HG02852 (cell line): ENCODE results near the gene OR2L3.
A peak's percentile ranks its signal among the peaks of the same experiment; 100 is the strongest.
"Not testable (repeated sequence)": the region's sequence is repeated elsewhere in the genome, so short reads cannot be mapped to it uniquely, and the experiment has no call there.

ENCODE experiments used
- ATAC-seq: cut with Tn5 transposase; IDR thresholded peaks from one replicate; pipeline ENCODE4 v1.9.1; 2021; ENCODE audit warnings: mild to moderate bottlenecking, moderate library complexity; ENCODE audit not compliant: unreplicated experiment

Gene OR2L3, protein sequence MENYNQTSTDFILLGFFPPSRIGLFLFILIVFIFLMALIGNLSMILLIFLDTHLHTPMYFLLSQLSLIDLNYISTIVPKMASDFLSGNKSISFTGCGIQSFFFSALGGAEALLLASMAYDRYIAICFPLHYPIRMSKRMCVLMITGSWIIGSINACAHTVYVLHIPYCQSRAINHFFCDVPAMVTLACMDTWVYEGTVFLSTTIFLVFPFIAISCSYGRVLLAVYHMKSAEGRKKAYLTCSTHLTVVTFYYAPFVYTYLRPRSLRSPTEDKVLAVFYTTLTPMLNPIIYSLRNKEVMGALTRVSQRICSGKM

DNA sequence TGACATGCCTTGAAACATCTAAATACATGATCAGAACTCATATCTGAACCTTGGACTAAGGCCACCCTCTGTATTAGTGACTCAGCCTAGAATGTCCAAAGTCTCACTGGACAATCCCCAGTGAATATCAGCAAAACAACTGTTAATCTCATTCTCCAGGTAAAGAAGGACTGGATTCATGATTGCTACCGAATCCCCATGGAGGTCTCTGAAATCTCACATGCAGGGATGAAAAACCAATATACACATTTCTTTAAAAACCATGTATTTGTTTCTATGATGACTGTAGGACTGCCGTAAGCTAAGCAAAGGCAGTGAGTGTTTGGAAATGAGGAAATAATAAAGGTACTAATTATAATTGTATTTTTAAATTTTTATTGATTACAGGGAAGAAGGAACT, at the start of gene OR2L3:
TSS of gene OR2L3 (plus strand) at position 301 of the 400 bp plus-strand sequence. CDS start 13,846 bp downstream, outside the sequence.
- no peak for ATAC-seq

DNA sequence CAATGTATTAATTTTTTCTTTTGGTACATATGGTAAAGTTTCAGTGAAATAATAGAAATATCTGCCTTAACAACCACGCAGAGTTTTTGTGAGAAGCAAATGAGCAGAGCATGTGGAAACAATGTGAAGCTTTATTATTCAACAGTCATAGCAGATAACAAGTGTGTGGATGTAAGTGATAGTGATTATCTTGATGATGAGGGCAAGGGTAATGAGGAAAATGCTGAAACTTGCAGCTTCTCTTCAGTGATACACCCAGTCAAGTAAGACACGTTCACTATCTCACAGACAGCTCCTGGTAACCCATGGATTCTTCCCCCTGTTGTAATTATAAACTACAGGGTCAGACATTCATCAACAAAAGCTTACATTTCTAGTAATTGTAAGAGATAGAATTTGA, 47.8 kb upstream of the OR2L3 start:
- ATAC-seq, result no peak

DNA sequence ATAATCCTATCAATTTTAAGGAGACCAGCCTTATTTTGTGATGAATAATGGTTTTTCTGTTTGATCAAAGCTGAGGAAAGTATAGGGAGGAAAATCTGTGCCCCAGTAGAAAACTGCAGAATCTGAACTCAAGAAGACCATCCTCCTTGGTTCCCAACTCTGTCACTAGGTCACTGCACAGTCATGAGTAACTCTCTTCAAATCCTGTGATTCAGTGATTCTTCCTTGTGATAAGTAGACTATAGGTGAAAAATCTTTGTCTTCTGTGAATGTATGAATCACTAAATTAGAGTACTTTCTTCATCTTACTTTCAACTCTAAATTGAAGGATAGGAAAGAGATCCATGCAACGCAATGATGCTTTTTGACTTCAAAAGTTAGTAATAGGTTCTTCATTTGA, 46.5 kb upstream of the OR2L3 start:
- ATAC-seq, result no peak

DNA sequence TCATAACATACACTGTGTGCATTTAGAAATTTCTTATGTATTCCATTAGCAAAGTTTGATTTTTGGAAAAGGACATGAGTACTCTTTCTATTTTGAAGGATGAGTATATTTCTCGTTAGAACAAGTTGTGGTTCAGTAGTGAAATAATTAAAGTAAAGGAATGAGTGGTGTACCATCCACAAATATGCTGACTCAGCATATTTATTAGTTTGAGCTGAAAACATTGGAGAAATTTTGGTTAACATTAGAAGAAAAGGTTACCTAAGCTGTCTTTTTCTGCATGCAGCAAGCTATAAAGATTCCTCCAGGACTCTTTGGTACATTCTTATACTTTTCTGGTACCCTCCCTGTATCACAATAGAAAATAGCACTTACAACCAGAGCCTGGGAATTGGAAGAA, 38.9 kb upstream of the OR2L3 start:
- no peak for ATAC-seq

DNA sequence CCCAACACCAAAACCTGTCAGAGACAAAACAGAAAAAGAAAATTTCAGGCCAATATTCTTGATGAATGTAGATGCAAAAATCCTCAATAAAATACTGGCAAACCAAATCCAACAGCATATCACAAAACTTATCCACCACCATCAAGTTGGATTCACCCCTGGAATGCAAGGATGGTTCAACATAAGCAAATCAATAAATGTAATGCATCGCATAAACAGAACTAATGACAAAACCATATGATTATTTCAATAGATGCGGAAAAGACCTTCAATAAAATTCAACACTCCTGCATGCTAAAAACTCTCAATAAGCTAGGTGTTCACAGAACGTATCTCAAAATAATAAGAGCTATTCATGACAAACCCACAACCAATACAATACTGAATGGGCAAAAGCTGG, 37.0 kb upstream of the OR2L3 start:
- ATAC-seq, result no peak

DNA sequence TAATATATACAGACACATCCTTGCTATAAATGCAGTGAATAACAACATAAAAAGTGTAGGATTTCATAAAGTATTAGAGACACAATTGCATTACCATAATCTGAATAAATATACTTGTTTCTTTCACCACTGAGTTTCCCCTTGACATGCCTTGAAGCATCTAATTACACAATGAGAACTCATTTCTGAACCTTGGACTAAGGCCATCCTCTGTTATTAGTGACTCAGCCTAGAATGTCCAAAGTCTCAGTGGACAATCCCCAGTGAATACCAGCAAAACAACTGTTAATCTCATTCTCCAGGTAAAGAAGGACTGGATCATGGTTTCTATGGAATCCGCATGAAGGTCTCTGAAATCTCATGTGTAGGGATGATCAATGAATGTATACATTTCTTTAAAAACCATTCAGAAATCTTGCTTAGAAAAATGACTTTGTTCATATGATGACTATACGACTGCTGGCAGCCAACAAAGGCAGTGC, 33.4 kb upstream of the OR2L3 start, which contains the start of gene OR2L5:
TSS of gene OR2L5 (plus strand) at position 432 of the 482 bp plus-strand sequence. CDS start 8,288 bp downstream, outside the sequence.
- ATAC-seq, result no peak

DNA sequence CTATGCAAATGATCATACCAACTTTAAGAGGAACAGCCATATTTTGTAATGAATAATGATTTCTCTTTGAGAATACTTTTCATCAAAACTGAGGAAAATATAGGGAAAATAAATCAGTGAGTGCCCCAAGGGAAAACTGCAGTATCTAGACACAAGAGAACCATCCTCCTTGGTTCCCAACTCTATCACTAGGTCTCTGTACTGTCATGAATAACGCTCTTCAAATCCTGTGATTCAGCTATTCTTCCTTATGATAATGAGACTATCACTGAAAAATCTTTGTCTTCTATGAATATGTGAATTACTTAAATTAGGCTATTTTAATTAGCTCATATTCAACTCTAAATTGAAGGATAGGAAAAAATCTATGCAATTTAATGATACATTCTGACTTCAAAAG, 30.8 kb upstream of the OR2L3 start:
- ATAC-seq, result no peak

DNA sequence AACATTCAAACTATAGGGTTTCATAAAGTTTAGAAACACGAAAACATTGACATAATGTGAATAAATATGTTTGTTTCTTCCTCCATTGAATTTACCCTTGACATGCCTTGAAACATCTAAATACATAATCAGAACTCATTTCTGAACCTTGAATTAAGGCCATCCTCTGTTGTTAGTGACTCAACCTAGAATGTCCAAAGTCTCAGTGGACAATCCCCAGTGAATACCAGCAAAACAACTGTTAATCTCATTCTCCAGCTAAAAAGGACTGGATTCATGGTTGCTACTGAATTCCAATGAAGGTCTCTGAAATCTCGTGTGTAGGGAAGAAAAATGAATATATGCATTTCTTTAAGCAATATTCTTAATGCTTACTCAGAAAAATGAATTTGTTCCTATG, 16.9 kb upstream of the OR2L3 start, which contains the start of gene OR2L2:
TSS of gene OR2L2 (plus strand) at position 301 of the 400 bp plus-strand sequence. CDS start 8,198 bp downstream, outside the sequence.
- no peak for ATAC-seq

DNA sequence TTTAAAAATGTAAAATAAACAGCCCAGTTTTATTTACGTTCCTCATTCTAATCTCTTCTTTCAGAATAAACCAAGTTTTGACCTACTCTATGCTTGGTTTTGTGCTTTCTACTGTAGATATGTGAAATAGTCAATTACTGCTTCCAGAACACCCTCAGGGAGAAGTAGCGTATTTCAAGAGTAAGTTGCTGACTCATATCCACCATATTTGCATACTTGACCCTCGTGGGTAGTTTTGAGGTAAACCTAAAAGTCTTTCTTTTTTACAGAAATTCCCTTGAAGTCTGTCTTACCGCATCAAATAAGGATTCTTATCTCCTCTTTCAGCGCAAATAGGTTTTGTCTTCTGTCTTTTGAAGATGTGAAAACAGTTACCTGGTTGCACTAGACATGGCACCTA, 1.4 kb upstream of the OR2L3 start:
- peak; percentile 85 for ATAC-seq

DNA sequence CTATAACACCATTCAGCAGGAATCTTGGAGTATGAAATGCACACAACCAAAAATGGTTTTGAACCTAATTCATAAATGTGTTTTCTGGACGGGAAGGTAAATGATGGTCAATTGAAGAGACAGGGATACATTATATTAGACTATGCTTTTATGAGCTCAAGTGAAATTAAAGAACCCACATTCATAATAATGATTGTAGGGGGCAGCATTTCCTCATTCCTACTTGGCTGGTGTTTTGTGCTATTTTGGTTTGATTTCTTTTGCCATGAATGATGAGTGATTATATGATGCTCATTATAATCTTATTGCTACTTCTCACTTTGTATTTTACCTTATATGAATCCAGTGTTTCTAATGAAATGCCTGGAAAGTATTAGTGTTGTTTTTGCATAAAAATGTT, 372 bp downstream of the OR2L3 start:
- no peak for ATAC-seq

DNA sequence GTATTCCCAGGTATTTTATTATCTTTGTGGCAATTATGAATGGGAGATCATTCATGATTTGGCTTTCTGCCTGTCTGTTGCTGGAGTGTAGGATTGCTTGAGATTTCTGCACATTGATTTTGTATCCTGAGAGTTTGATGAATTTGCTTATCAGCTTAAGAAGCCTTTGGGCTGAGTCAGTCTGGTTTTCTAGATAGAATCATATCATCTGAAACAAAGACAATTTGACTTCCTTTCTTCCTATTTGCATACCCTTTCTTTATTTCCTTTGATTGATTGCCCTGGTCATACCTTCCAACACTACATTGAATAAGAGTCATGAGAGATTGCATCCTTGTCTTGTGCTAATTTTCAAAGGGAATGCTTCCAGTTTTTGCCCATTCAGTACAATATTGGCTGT, 8.0 kb downstream of the OR2L3 start:
- no peak for ATAC-seq

DNA sequence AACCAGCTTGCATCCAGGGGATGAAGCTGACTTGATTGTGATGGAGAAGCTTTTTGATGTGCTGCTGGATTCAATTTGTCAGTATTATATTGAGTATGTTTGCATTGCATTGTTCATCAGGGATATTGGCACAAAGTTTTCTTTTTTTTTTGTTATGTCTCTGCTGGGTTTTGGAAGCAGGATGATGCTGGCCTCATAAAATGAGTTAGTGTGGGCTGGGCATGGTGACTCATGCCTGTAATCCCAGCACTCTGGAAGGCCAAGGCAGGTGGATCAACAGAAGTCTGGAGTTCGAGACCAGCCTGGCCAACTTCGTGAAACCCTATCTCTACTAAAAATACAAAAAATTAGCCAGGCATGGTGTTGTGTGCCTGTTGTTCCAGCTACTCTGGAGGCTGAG, 8.6 kb downstream of the OR2L3 start:
- ATAC-seq, result no peak

DNA sequence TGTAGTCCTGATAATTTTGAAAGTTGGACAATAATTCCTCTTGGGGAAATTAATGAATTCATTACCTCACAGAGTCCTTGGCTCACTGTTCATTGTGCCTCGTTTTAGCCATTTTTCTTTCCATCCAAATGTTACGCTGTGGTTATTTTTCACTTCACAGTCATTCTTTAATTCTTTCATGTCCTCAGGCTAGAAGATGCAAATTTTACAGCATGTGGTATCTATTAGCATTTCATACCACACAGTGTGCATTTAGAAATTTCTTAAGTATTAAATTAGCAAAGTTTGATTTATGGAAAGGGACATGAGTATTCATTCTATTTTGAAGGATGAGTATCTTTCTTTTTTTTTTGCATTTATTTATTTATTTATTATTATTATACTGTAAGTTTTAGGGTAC, 18.4 kb downstream of the OR2L3 start:
- ATAC-seq, result no peak

DNA sequence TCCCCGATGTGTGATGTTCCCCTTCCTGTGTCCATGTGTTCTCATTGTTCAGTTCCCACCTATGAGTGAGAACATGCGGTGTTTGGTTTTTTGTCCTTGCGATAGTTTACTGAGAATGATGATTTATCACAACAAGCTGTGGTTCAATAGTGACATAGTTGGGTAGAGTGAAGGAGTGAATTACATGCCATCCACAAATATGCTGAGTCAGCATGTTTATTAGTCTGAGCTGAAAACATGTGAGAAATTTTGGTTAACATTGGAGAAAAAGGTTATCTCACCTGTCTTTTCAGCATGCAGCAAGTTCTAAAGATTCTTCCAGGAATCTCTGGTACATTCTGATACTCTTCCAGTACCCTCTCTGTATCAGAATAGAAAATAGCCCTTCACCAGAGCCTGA, 19.0 kb downstream of the OR2L3 start:
- no peak for ATAC-seq

DNA sequence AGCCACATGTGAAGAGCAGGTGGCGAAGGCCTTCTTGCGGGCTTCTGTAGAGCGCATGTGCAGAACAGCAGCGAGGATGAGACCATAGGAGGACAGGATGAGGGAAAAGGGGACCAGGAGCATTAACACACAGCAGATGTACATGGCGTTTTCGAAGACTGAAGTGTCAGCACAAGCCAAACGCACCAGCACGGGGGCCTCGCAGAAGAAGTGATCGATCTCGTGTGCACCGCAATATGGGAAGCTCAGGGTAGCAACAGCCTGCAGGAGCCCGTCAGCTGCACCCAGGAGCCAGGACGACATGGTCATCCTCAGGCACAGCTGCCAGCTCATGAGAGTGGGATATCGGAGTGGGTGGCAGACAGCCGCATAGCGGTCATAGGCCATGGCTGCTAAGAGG, 37.2 kb downstream of the OR2L3 start:
- not testable (repeated sequence) for ATAC-seq

DNA sequence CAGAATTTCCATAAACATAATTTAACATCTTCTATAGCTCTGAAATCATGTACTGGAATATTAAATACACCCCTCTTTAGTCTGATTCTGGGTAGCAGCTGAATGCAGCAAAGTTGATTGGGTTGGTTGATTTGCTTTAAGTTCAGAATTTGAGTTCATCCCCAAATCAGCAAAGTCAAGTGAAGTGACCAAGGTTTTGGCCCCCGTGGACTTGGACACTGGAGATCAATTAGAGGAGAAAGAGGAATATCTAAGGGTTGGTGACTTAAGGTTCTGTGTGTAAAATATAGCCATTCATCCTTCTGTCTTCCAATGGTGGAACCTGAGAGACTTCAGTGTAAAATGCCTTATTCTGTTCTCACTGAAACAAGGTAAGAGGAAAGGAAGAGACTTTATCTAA, 48.2 kb downstream of the OR2L3 start, which contains the start of gene OR2L13:
TSS of gene OR2L13 (plus strand) at position 301 of the 400 bp plus-strand sequence. CDS start 4,192 bp downstream, outside the sequence.
- ATAC-seq, result no peak

DNA sequence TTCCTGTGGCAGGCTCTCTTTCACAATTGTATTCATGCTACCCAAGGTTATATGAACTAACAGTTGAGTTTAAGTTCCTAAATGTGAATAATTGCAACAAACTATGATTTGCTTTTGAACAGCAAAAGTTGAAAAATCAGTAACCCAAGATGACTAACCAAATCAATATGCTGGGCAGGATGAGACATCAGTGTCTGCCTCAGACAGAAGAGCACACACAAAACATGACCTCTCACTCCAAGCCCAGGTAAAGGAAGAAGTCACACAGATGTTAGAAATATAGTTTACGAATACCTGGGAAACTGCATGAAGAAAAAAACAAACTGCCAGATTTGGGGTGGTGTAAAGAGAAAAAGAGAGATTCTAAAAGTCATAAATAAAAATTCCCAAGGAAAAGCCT, 51.9 kb downstream of the OR2L3 start:
- no peak for ATAC-seq

DNA sequence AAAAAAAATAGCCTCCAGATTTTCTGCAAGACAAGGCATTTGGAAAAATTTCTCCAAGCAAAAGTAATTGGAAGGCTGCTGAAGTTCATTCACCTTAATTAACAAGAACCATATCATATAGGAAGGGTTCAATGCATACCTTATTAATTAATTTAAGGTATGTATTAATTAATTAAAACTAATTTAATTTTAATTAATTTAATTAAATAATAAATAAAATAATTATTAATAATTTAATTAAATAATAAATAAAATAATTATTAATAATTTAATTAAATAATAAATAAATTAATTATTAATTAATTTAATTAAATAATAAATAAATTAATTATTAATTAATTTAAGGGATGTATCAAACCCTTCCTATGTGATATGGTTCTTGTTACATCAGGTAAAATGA, 56.2 kb downstream of the OR2L3 start:
- ATAC-seq, result no peak

DNA sequence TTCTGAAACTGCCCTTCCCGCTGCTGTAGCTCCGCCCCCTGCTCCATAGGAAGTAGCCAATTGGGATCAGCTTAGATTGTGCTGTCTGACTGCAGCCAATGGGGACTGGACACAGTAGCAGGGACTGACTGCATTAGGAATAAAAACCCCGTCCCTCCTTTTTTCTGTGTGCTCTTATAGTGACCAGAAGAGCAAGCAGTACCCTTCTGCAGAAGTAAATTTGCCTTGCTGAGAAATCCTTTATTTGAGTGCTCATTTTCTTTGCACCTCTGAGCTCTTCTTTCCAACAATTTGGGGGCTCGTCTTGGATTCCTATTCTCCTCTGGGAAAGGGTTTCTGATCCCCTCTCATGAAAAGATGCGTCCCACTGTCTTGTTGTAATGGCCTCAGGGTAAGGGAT, 64.5 kb downstream of the OR2L3 start:
- no peak for ATAC-seq
